HepG2 (cell line): ENCODE measurements around the gene MVP. TPM values are rescaled to one million over a fixed set of nuclear protein-coding genes. Genes with fewer than 3 reads are reported as not detected.

ENCODE experiments used
- ARHGAP35 ChIP-seq: sonication (generic); formaldehyde crosslinking; IDR thresholded peaks from 2 replicates; pipeline ENCODE4 v1.9.0; 2022; ENCODE audit warnings: mild to moderate bottlenecking, inconsistent platforms, moderate library complexity, missing genetic modification reagents, borderline replicate concordance
- GABPA ChIP-seq, 2 experiments: IDR thresholded peaks; 2 replicates each; pipeline ENCODE4 v1.6.1; 2011 to 2016; ENCODE audit warnings: low read depth in 2 of 2, low read length in 1 of 2, missing biosample characterization in 1 of 2, missing genetic modification characterization in 1 of 2
- GFI1 ChIP-seq: sonication (generic); formaldehyde crosslinking; IDR thresholded peaks from 2 replicates; pipeline ENCODE4 v1.5.0; 2020; ENCODE audit warnings: missing genetic modification reagents, mild to moderate bottlenecking, borderline replicate concordance
- HDAC6 ChIP-seq: fragments of 200-600 bp; sonication (generic); IDR thresholded peaks from 2 replicates; pipeline ENCODE4 v1.7.0; 2017; ENCODE audit warnings: mild to moderate bottlenecking, antibody characterized with exemption, low read length, low read depth
- HES4 ChIP-seq: sonication (generic); formaldehyde crosslinking; IDR thresholded peaks from 2 replicates; pipeline ENCODE4 v1.9.0; 2021; ENCODE audit warnings: mild to moderate bottlenecking, missing genetic modification reagents, borderline replicate concordance
- HNF4G ChIP-seq, 2 experiments: sonication (generic) in 1 of 2; formaldehyde crosslinking in 1 of 2; IDR thresholded peaks; 2 replicates each; pipeline versions ENCODE4 v1.4.0 to v1.6.1; 2011 to 2020; ENCODE audit warnings: borderline replicate concordance in 2 of 2, low read depth in 2 of 2, mild to moderate bottlenecking in 2 of 2, low read length in 1 of 2, missing genetic modification reagents in 1 of 2, moderate library complexity in 1 of 2
- NCOA2 ChIP-seq: sonication (generic); formaldehyde crosslinking; IDR thresholded peaks from 2 replicates; pipeline ENCODE4 v1.8.0; 2022; ENCODE audit warnings: inconsistent platforms
- NKX3-1 ChIP-seq: sonication (generic); formaldehyde crosslinking; IDR thresholded peaks from 2 replicates; pipeline ENCODE4 v1.5.0; 2020; ENCODE audit warnings: missing genetic modification reagents
- PITX1 ChIP-seq: sonication (generic); formaldehyde crosslinking; IDR thresholded peaks from 2 replicates; pipeline ENCODE4 v1.5.1; 2020; ENCODE audit warnings: mild to moderate bottlenecking, missing genetic modification reagents
- SAP130 ChIP-seq: IDR thresholded peaks from 2 replicates; pipeline ENCODE4 v1.6.1; 2016; ENCODE audit warnings: low read depth
- SETDB1 ChIP-seq: sonication (generic); formaldehyde crosslinking; IDR thresholded peaks from 2 replicates; pipeline ENCODE4 v1.5.1; 2020; ENCODE audit warnings: missing genetic modification reagents, mild to moderate bottlenecking, borderline replicate concordance
- SIX4 ChIP-seq: sonication (generic); formaldehyde crosslinking; IDR thresholded peaks from 2 replicates; pipeline ENCODE4 v1.4.0; 2020; ENCODE audit warnings: missing genetic modification reagents
- TBX2 ChIP-seq: sonication (generic); formaldehyde crosslinking; IDR thresholded peaks from 2 replicates; pipeline ENCODE4 v1.5.0; 2020; ENCODE audit warnings: missing genetic modification reagents, mild to moderate bottlenecking, borderline replicate concordance
- THRA ChIP-seq: sonication (generic); formaldehyde crosslinking; IDR thresholded peaks from 2 replicates; pipeline ENCODE4 v1.4.0; 2020; ENCODE audit warnings: missing genetic modification reagents, borderline replicate concordance
- ZC3H13 ChIP-seq: sonication (generic); formaldehyde crosslinking; IDR thresholded peaks from 2 replicates; pipeline ENCODE4 v1.8.1; 2023; ENCODE audit warnings: mild to moderate bottlenecking, missing genetic modification reagents, moderate library complexity
- ZNF318 ChIP-seq: sonication (generic); formaldehyde crosslinking; IDR thresholded peaks from 2 replicates; pipeline ENCODE4 v1.4.0; 2020; ENCODE audit warnings: mild to moderate bottlenecking, missing genetic modification reagents
- ZNF550 ChIP-seq: sonication (generic); formaldehyde crosslinking; IDR thresholded peaks from 2 replicates; pipeline ENCODE4 v1.4.0; 2020; ENCODE audit warnings: mild to moderate bottlenecking, missing genetic modification reagents, borderline replicate concordance
- ZNF569 ChIP-seq: sonication (generic); formaldehyde crosslinking; IDR thresholded peaks from 2 replicates; pipeline ENCODE4 v1.5.0; 2020; ENCODE audit warnings: mild to moderate bottlenecking, missing genetic modification reagents, moderate library complexity, borderline replicate concordance
- ZNF614 ChIP-seq: IDR thresholded peaks from 2 replicates; pipeline ENCODE4 v1.6.1; 2018; ENCODE audit warnings: missing biosample characterization, missing genetic modification reagents, inconsistent platforms, borderline replicate concordance
- polyA plus RNA-seq, 8 experiments: library from polyadenylated mRNA; depleted of rRNA in 3 of 8; stranded (reverse) in 7 of 8; unstranded in 1 of 8; fragments of >200 nt; fragmentation: Illumina TruSeq in 4 of 8; extraction: Trizol in 4 of 8; gene quantifications; 2 replicates each; pipeline versions ENCODE4 v1.2.1 to v1.2.3, GENCODE V29; 2011 to 2016; ENCODE audit warnings: low read depth in 4 of 8, missing spikeins in 1 of 8, mixed read lengths in 1 of 8; ENCODE audit not compliant: insufficient read depth in 1 of 8
- total RNA-seq, 5 experiments: library from RNA; depleted of rRNA; stranded (reverse); fragments of >200 nt; fragmentation: Illumina TruSeq; extraction: Trizol; gene quantifications; 2 replicates each; pipeline ENCODE4 v1.2.3, GENCODE V29; 2016; ENCODE audit warnings: low read depth in 1 of 5
- TF ChIP-seq, protein P1 (sequence below): IDR thresholded peaks from 2 replicates; pipeline ENCODE4 v1.6.1; 2012; ENCODE audit warnings: inconsistent platforms

Gene MVP
- total and polyA plus RNA-seq, 2 of the 13 experiments (the other 11 are each of a cell fraction or from before 2014, with no cell fraction given): 22.9 to 43.5 TPM

- TF ChIP-seq SETDB1 (CRISPR knock-in tag) (no peak), ARHGAP35 (CRISPR knock-in tag) (no peak), ZNF318 (no peak), NCOA2 (CRISPR knock-in tag) (0 out of 2 replicates have a peak, but pooled peaks have one; percentile 18), SIX4 (CRISPR knock-in tag) (0 out of 2 replicates have a peak, but pooled peaks have one; percentile 28), ZNF569 (no peak), THRA (CRISPR knock-in tag) (peak; percentile 30; the same call in 1 of the 2 replicates), SAP130 (CRISPR knock-in tag) (peak; percentile 63), GABPA (IDR thresholded peaks at IDR 0.05; ENCODE audit: low read depth, low read length) (no peak), GABPA (CRISPR knock-in tag; IDR thresholded peaks at IDR 0.05; ENCODE audit: low read depth) (no peak), HNF4G (IDR thresholded peaks at IDR 0.05; ENCODE audit: borderline replicate concordance, low read depth, low read length) (no peak), HNF4G (CRISPR knock-in tag; IDR thresholded peaks at IDR 0.05; ENCODE audit: borderline replicate concordance, low read depth) (no peak), ZC3H13 (peak; percentile 88; the same call in 1 of the 2 replicates), HDAC6 (no peak), ZNF550 (CRISPR knock-in tag) (no peak), HES4 (CRISPR knock-in tag) (no peak), NKX3-1 (CRISPR knock-in tag) (0 out of 2 replicates have a peak, but pooled peaks have one; percentile 24), ZNF614 (CRISPR knock-in tag) (no peak), GFI1 (no peak), PITX1 (CRISPR knock-in tag) (0 out of 2 replicates have a peak, but pooled peaks have one; percentile 3), TBX2 (CRISPR knock-in tag) (peak; percentile 12; the same call in 1 of the 2 replicates)
- TF ChIP-seq, protein P1, sequence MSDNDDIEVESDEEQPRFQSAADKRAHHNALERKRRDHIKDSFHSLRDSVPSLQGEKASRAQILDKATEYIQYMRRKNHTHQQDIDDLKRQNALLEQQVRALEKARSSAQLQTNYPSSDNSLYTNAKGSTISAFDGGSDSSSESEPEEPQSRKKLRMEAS: 0 out of 2 replicates have a peak, but pooled peaks have one; percentile 5
Measured at GRCh38 chr16:29820271-29820701, at the start of gene MVP (continued).
